ENCODE measurements around the gene DAGLA. TPM values are rescaled to one million over a fixed set of nuclear protein-coding genes. Genes with fewer than 3 reads are reported as not detected.

DAGLA gene
- total RNA-seq, 1 experiment from 2014 or later, result 0.98 TPM

GRCh38 chr11:61697764-61698163 lies 17.6 kb downstream of the DAGLA start:
- in situ Hi-C loops (cut with HindIII; ENCODE audit: low pct_unique_long_range_greater_than_20kb, low sequenced_read_pairs), result no loop called here
- DNase-seq (ENCODE audit: low read depth, low spot score), result no peak

GRCh38 chr11:61698173-61698948 lies 18.2 kb downstream of the DAGLA start:
- DNase-seq (ENCODE audit: low read depth, low spot score), result peak; percentile 33
- in situ Hi-C loops (cut with HindIII; ENCODE audit: low pct_unique_long_range_greater_than_20kb, low sequenced_read_pairs), result no loop called here

- in situ Hi-C loops (cut with HindIII; ENCODE audit: low pct_unique_long_range_greater_than_20kb, low sequenced_read_pairs), result no loop called here
- no peak for DNase-seq (ENCODE audit: low read depth, low spot score)
Measured at GRCh38 chr11:61699737-61700160, 19.6 kb downstream of the DAGLA start.

GRCh38 chr11:61700212-61700611 lies 20.0 kb downstream of the DAGLA start:
- in situ Hi-C loops (cut with HindIII; ENCODE audit: low pct_unique_long_range_greater_than_20kb, low sequenced_read_pairs), result no loop called here
- no peak for DNase-seq (ENCODE audit: low read depth, low spot score)

GRCh38 chr11:61700720-61701119 lies 20.5 kb downstream of the DAGLA start:
- in situ Hi-C loops (cut with HindIII; ENCODE audit: low pct_unique_long_range_greater_than_20kb, low sequenced_read_pairs), result no loop called here
- no peak for DNase-seq (ENCODE audit: low read depth, low spot score)

- in situ Hi-C loops (cut with HindIII; ENCODE audit: low pct_unique_long_range_greater_than_20kb, low sequenced_read_pairs), result no loop called here
- DNase-seq (ENCODE audit: low read depth, low spot score), result peak; percentile 27
Measured at GRCh38 chr11:61701242-61701886, 21.2 kb downstream of the DAGLA start.

DNA sequence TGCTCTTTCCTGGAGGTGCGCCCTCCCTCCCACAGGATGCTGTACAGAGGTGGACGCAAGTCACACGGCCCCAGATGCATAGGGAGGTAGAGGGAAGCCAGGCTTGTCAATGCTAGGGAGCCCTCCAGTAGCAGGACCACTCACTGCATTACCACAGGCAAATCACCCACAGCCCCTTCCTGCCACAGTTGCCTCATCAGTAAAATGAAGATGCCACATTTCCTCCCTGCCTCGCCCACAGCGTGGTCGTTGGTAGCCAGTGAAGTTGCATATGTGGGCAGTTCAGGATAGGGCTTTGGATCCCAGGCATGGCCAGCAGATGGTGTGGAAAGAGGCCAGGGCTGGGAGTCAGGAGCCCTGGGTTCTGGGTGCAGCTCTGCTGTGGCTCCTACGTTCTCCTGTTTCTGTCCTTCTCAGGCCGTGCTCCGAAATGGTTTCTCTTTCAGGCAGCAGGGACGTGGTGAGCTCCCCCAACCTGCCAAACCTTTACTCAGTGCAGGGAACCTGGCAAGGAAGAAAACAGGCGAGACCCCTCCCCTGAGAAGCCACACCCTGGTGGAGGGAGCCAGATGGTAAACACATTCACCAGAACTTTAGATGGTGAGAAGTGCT lies 22.6 kb downstream of the DAGLA start:
- in situ Hi-C loops (cut with HindIII; ENCODE audit: low pct_unique_long_range_greater_than_20kb, low sequenced_read_pairs), result no loop called here
- DNase-seq (ENCODE audit: low read depth, low spot score), result no peak

GRCh38 chr11:61704838-61705237 lies 24.6 kb downstream of the DAGLA start:
- in situ Hi-C loops (cut with HindIII; ENCODE audit: low pct_unique_long_range_greater_than_20kb, low sequenced_read_pairs), result no loop called here
- no peak for DNase-seq (ENCODE audit: low read depth, low spot score)

GRCh38 chr11:61706452-61707400 lies 26.5 kb downstream of the DAGLA start:
- no peak for DNase-seq (ENCODE audit: low read depth, low spot score)
- in situ Hi-C loops (cut with HindIII; ENCODE audit: low pct_unique_long_range_greater_than_20kb, low sequenced_read_pairs), result no loop called here

DNA sequence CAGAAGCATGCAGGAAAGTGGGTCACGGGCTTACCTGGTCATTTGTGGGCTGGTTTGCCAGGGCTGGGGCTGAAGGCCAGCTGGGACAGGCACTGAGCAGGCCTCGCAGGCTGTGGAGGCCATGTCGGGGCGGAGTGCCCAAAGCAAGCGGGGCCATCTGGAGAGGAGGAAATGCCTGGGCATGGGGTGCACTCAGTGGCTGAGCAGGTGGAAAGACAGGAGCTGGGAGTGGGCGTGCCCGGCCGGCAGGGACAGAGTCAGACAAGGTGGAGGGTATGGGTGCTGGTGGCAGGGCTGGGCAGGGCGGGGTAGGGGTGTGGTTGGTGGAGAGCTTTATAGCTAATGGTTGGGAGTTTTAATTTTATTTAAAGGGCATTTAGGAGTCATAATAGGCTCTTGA lies 27.4 kb downstream of the DAGLA start:
- in situ Hi-C loops (cut with HindIII; ENCODE audit: low pct_unique_long_range_greater_than_20kb, low sequenced_read_pairs), result no loop called here
- DNase-seq (ENCODE audit: low read depth, low spot score), result no peak

DNA sequence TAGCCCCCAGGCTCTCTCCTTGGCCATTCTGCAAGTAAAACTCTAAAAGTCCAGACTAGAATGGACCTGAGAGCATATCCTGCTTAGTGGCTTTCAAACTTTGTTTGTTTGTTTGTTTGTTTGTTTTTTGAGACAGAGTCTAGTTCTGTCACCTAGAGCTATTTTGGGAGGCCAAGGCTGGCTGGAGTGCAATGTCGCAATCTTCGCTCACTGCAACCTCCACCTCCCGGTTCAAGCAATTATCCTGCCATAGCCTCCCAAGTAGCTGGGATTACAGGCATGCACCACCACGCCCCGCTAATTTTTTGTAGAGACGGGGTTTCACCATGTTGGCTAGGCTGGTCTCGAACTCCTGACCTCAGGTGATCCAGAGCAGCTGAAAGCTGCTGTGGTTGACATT lies 28.9 kb downstream of the DAGLA start:
- no peak for DNase-seq (ENCODE audit: low read depth, low spot score)
- in situ Hi-C loops (cut with HindIII; ENCODE audit: low pct_unique_long_range_greater_than_20kb, low sequenced_read_pairs), result no loop called here

- in situ Hi-C loops (cut with HindIII; ENCODE audit: low pct_unique_long_range_greater_than_20kb, low sequenced_read_pairs), result no loop called here
- DNase-seq (ENCODE audit: low read depth, low spot score), result no peak
Measured at GRCh38 chr11:61709572-61709971, 29.4 kb downstream of the DAGLA start.

GRCh38 chr11:61710019-61710418 lies 29.8 kb downstream of the DAGLA start:
- in situ Hi-C loops (cut with HindIII; ENCODE audit: low pct_unique_long_range_greater_than_20kb, low sequenced_read_pairs), result no loop called here
- no peak for DNase-seq (ENCODE audit: low read depth, low spot score)

- DNase-seq (ENCODE audit: low read depth, low spot score), result no peak
Measured at GRCh38 chr11:61711037-61711436, 30.8 kb downstream of the DAGLA start.

DNA sequence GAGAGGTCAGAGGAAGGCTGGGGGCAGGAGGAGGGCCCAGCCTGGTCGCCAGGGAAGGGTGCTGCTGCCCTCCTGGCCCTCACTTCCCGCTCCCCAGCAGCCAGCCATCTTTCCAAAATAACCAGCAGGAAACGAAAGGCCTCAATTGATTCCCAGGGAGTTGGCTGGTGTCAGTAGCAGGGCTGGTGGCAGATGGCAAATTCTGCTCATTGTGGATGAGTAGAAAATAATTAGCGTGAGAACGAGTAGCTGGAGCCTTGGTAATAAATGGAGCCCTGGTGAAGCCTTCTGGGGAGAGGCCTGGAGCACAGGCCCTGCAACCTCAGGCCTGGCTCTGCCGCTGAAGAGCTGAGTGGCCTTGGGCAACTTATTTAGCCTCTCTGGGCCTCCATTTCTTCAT lies 31.3 kb downstream of the DAGLA start:
- in situ Hi-C loops (cut with HindIII; ENCODE audit: low pct_unique_long_range_greater_than_20kb, low sequenced_read_pairs), result no loop called here
- DNase-seq (ENCODE audit: low read depth, low spot score), result no peak

More at GRCh38 chr11:61711037-61711436, 30.8 kb downstream of the DAGLA start:
- in situ Hi-C loops (cut with HindIII; ENCODE audit: low pct_unique_long_range_greater_than_20kb, low sequenced_read_pairs), result no loop called here

GRCh38 chr11:61712314-61712713 lies 32.1 kb downstream of the DAGLA start:
- no peak for DNase-seq (ENCODE audit: low read depth, low spot score)
- in situ Hi-C loops (cut with HindIII; ENCODE audit: low pct_unique_long_range_greater_than_20kb, low sequenced_read_pairs), result no loop called here

GRCh38 chr11:61712846-61713245 lies 32.7 kb downstream of the DAGLA start:
- DNase-seq (ENCODE audit: low read depth, low spot score), result no peak
- in situ Hi-C loops (cut with HindIII; ENCODE audit: low pct_unique_long_range_greater_than_20kb, low sequenced_read_pairs), result no loop called here

- DNase-seq (ENCODE audit: low read depth, low spot score), result no peak
- in situ Hi-C loops (cut with HindIII; ENCODE audit: low pct_unique_long_range_greater_than_20kb, low sequenced_read_pairs), result no loop called here
Measured at GRCh38 chr11:61713464-61713863, 33.3 kb downstream of the DAGLA start.

Data from SK-MEL-5 (cell line).